Osteoblast (primary cell): Measurements from ENCODE around the gene PRMT7. TPM values are rescaled to one million over a fixed set of nuclear protein-coding genes. Genes with fewer than 3 reads are reported as not detected.

Experiments used
- DNase-seq: peaks from one replicate; pipeline ENCODE4 v3.0.0; 2011; ENCODE audit warnings: low spot score, mixed read lengths; ENCODE audit not compliant: insufficient read length; ENCODE audit errors: missing footprints
- H2AFZ ChIP-seq: 2 replicates; pipeline ENCODE4 v1.6.0; 2011; ENCODE audit warnings: mild to moderate bottlenecking, low read length
- H3K27ac ChIP-seq: 2 replicates; pipeline ENCODE4 v1.5.1; 2011; ENCODE audit warnings: mild to moderate bottlenecking, low read depth, low read length, moderate library complexity
- H3K27me3 ChIP-seq: 2 replicates; pipeline ENCODE4 v1.6.0; 2012; ENCODE audit warnings: mild to moderate bottlenecking, control low read depth, inconsistent platforms, low read length, moderate library complexity; ENCODE audit not compliant: insufficient read depth
- H3K36me3 ChIP-seq: 2 replicates; pipeline ENCODE4 v1.5.1; 2011; ENCODE audit warnings: mild to moderate bottlenecking, low read length, control low read depth, moderate library complexity; ENCODE audit not compliant: insufficient read depth
- H3K4me1 ChIP-seq: 2 replicates; pipeline ENCODE4 v1.5.1; 2011; ENCODE audit warnings: mild to moderate bottlenecking, low read length, control low read depth, moderate library complexity; ENCODE audit not compliant: insufficient read depth
- H3K4me2 ChIP-seq: 2 replicates; pipeline ENCODE4 v1.6.0; 2011; ENCODE audit warnings: mild to moderate bottlenecking, low read length; ENCODE audit not compliant: insufficient read depth
- H3K4me3 ChIP-seq: fragments of 200-600 bp; sonication (generic); 3 replicates; pipeline ENCODE4 v1.5.1; 2012; ENCODE audit warnings: mild to moderate bottlenecking, low read length, inconsistent platforms; ENCODE audit not compliant: insufficient read depth
- H3K79me2 ChIP-seq: 2 replicates; pipeline ENCODE4 v1.6.0; 2012; ENCODE audit warnings: mild to moderate bottlenecking, low read length, control low read depth, inconsistent platforms; ENCODE audit not compliant: insufficient read depth
- H3K9me3 ChIP-seq: 2 replicates; pipeline ENCODE4 v1.5.1; 2011; ENCODE audit warnings: low read depth, low read length, control low read depth
- H4K20me1 ChIP-seq: 2 replicates; pipeline ENCODE4 v1.6.0; 2012; ENCODE audit warnings: mild to moderate bottlenecking, low read length, control low read depth; ENCODE audit not compliant: insufficient read depth
- total RNA-seq: library from RNA; depleted of rRNA; stranded (reverse); fragments of >200 nt; gene quantifications from 2 replicates; pipeline ENCODE4 v1.2.3, GENCODE V29; 2012
- TF ChIP-seq, protein P1 (sequence below): IDR thresholded peaks from 2 replicates; pipeline ENCODE4 v1.5.1; 2011; ENCODE audit warnings: mild to moderate bottlenecking, low read depth, low read length, moderate library complexity; ENCODE audit errors: extremely low read depth

PRMT7 gene
- total RNA-seq, 1 donor, result 36.9 TPM

DNA sequence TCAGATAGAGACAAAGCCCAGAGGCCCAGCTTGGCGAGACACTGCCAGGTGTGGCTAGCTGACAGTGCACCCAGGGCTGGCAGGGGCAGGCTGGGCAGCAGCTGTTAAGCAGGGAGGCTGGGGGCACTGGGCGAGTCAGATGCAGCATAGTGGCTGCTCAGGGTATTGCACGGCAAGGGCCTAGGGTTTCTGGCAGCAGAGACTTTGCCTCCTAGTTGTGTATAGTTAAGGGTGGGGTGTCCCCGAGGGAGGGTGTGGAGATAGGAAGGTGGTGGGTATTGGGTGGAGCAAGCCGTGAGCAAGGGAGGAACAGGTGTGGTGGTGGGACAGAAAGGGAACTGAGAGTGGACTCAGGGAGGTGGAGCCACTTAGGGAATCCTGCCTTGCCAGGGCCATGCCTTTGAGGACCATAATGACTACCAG, 71.5 kb downstream of the PRMT7 start:
- no peak overlapping the region for H3K4me3 ChIP-seq
- peak; percentile 73 for DNase-seq
- no peaks in the 10 kb centered on the region for H3K4me1 ChIP-seq
- peaks cover 16% of the 10 kb centered on the region for H3K27me3 ChIP-seq
- H3K4me2 ChIP-seq, result no peak overlapping the region
- H2AFZ ChIP-seq, result no peak overlapping the region
- no peaks in the 10 kb centered on the region for H3K79me2 ChIP-seq
- H3K9me3 ChIP-seq, result no peaks in the 10 kb centered on the region
- TF ChIP-seq, protein P1, sequence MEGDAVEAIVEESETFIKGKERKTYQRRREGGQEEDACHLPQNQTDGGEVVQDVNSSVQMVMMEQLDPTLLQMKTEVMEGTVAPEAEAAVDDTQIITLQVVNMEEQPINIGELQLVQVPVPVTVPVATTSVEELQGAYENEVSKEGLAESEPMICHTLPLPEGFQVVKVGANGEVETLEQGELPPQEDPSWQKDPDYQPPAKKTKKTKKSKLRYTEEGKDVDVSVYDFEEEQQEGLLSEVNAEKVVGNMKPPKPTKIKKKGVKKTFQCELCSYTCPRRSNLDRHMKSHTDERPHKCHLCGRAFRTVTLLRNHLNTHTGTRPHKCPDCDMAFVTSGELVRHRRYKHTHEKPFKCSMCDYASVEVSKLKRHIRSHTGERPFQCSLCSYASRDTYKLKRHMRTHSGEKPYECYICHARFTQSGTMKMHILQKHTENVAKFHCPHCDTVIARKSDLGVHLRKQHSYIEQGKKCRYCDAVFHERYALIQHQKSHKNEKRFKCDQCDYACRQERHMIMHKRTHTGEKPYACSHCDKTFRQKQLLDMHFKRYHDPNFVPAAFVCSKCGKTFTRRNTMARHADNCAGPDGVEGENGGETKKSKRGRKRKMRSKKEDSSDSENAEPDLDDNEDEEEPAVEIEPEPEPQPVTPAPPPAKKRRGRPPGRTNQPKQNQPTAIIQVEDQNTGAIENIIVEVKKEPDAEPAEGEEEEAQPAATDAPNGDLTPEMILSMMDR, result peak; percentile 27
- H3K36me3 ChIP-seq, result no peaks in the 10 kb centered on the region
- H4K20me1 ChIP-seq, result no peaks in the 10 kb centered on the region
- H3K27ac ChIP-seq, result no peak overlapping the region

DNA sequence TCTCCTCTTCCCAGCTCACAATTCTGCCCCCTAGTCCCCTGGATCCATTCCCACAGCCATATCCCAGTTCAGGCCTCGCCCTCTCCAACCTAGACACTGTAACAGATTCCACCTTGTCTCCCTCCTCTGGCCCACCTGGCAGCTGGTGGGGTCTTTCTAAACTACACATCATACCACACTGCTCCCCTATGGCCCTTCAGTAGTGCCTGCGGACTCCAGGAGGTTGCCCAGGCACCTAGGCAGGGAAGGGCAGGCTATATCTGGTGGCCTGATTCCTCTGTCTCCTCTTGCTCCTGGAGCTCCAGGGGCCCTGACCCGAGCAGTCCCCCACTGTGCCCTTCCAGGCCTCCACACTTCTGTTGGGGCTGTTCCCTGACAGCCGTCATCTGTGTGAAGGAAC, 73.0 kb downstream of the PRMT7 start:
- H3K27me3 ChIP-seq, result peaks cover 16% of the 10 kb centered on the region
- no peak overlapping the region for H3K4me2 ChIP-seq
- H3K36me3 ChIP-seq, result no peaks in the 10 kb centered on the region
- no peaks in the 10 kb centered on the region for H3K4me1 ChIP-seq
- no peaks in the 10 kb centered on the region for H3K79me2 ChIP-seq
- no peaks in the 10 kb centered on the region for H3K9me3 ChIP-seq
- peak; percentile 79 for DNase-seq
- H3K27ac ChIP-seq, result no peak overlapping the region
- no peak overlapping the region for H3K4me3 ChIP-seq
- H2AFZ ChIP-seq, result no peak overlapping the region
- TF ChIP-seq, protein P1, result no peak
- no peaks in the 10 kb centered on the region for H4K20me1 ChIP-seq

DNA sequence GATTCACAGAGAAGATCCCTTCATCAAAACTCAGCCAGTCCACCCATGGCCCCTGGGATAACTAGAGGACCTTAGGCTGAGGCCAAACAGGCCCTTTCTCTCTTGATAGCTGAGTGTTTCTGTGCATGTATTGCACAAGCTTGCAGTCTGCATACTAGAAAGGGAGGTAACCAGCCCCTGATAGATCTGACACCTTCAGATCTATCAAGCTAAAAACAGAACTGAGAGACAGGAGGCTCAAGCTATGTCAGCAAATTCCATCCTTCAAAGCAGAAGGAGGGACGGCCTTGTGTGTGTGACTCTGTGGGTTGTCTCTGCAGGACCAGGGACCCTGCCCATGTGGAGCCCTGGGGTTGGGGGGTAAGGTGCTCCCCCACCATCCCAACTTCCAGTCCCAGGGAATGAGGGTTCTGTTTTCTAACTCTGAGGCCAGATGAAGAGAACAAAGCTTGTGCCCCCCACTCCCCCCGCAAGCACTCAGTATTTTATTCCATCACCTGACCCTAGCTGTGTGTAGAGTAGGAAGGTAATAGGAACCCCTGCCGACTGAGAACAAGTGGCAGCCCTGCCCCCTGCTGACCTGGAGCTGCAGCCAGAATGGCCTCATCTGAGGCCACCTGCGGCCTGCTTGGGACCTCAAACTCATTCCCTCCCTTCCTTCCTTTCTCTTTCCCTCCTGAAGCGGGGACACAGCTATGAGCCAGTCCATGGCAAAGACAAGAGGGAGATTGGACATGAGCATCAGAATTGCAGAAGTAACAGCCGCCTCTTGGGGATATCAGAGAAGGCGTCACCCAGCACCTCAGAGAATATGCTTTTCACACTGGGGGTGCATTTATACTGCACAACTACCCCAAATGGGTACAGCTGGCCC, 73.7 kb downstream of the PRMT7 start:
- Histone ChIP-seq H3K4me1 (no peaks in the 10 kb centered on the region), H3K4me3 (no peak overlapping the region), H3K79me2 (no peaks in the 10 kb centered on the region), H2AFZ (no peak overlapping the region), H3K27ac (no peak overlapping the region), H3K36me3 (no peaks in the 10 kb centered on the region), H4K20me1 (no peaks in the 10 kb centered on the region), H3K4me2 (no peak overlapping the region), H3K27me3 (peaks cover 20% of the 10 kb centered on the region), H3K9me3 (no peaks in the 10 kb centered on the region)
- TF ChIP-seq, protein P1, result no peak
- DNase-seq, result peak; percentile 61

DNA sequence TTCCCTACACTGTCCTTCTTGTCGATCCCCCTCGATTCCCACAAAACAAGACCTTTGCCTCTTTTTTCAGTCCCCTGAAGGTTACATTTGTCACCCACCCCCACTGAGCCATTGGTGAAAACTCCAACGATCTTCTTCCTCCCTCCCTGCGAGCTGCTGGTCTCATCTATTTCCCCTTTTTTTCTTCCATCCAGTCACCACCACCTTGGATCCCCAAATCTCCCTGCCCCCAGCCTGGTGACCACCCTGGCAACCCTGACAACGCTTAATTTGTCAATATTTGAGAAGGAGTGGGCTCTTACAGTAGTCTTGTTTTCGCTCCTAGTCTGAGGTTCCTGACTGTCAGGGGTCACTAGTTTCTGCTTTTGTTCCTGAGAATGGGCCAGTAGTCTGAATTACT, 74.6 kb downstream of the PRMT7 start:
- no peaks in the 10 kb centered on the region for H4K20me1 ChIP-seq
- no peaks in the 10 kb centered on the region for H3K9me3 ChIP-seq
- H3K27ac ChIP-seq, result no peak overlapping the region
- no peak overlapping the region for H2AFZ ChIP-seq
- H3K4me1 ChIP-seq, result no peaks in the 10 kb centered on the region
- H3K4me2 ChIP-seq, result no peak overlapping the region
- no peaks in the 10 kb centered on the region for H3K79me2 ChIP-seq
- peaks cover 20% of the 10 kb centered on the region for H3K27me3 ChIP-seq
- DNase-seq, result no peak
- TF ChIP-seq, protein P1, result no peak
- H3K4me3 ChIP-seq, result no peak overlapping the region
- no peaks in the 10 kb centered on the region for H3K36me3 ChIP-seq
